NCI-H345 treated with DMSO at 0.1 percent for 48 hours (cell line): ENCODE measurements around the gene P2RY2.

Experiments used
- DNase-seq: peaks from one replicate; lab custom pipeline; 2025; ENCODE audit not compliant: unreplicated experiment; lab: John Stamatoyannopoulos, UW

P2RY2 gene

GRCh38 chr11:73204711-73205121 is 13.4 kb upstream of the P2RY2 start:
- no peak for DNase-seq

GRCh38 chr11:73205661-73206343 is 12.3 kb upstream of the P2RY2 start:
- DNase-seq: no peak

DNA sequence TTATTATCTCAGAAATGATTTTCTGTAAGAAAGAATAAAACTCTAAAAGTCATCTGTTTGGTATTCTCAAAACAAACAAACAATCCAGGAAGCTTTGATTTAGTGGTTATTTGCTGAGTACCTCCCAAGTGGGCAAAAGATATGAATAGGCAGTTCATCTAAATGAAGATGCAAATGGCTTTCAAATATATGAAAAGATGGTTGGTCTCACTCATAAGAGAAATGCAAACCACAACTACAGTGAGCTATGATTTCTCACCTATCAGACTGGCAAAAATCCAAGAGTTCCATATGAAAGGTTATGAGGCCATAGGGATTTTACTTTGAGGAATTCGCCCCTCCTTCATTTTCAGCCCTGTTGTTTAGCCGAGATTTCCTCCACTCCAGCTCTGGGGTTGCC is 11.3 kb upstream of the P2RY2 start:
- DNase-seq: no peak

GRCh38 chr11:73209892-73210291 is 8.2 kb upstream of the P2RY2 start:
- no peak for DNase-seq

- DNase-seq: no peak
Measured at GRCh38 chr11:73210916-73211667, 7.0 kb upstream of the P2RY2 start.

GRCh38 chr11:73213196-73214143 is 4.6 kb upstream of the P2RY2 start:
- no peak for DNase-seq

- DNase-seq: no peak
Measured at GRCh38 chr11:73215191-73216134, 2.6 kb upstream of the P2RY2 start.

GRCh38 chr11:73216465-73216864 is 1.6 kb upstream of the P2RY2 start:
- DNase-seq: no peak

DNA sequence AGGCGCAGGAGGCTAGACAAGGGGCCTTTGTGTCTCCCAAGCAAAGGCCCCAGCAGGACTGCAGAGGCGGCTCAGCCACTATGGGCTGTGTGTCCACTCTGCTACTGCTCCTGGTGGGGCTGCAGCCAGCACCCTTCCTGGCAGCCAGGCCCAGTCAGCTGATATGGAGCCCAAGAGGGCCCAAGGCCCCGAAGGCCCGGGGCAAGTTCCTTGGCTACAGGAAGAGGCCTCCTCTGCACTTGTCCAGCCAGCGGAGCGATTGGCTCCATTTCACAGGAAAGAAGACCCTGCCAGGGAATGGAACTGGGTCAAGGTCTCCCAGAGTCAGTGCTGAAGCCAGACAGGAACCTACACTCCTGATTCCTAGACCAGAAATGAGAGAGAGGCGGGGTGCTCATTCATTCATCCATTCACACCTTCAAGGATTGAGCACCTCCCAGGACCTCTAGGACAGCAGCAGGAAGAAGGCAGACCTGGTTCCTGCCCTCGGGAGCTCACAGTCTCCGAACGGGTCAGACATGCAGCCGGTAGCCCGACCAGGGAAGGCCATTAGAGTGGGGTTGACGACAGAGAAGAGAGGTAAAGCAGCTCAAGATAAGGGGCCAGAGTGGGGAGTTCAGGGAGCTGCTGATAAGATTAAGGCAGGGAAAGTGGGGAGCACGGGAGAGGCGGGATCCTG is 811 bp upstream of the P2RY2 start:
- DNase-seq: no peak

- DNase-seq: no peak
Measured at GRCh38 chr11:73217810-73218105, 323 bp upstream of the P2RY2 start.

DNA sequence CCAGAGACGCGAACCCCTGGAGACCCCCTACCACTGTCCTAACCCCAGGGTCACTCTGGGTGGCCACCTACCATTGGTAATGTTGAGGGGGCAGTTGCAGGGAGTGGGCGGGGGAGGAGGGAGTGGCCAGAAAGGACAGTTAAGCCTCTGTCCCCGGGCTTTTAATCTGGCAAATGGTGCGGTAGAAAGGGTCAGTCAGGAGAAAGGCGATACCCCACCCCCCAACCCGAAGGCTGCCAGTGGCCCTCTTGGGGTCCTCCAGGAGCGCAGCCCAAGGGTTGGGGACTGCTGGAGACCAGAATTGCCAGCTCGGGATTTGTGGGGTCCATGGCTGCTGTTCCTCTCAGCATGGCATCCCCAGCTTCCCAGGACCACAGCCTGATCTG is 742 bp downstream of the P2RY2 start:
- no peak for DNase-seq

- DNase-seq: no peak
Measured at GRCh38 chr11:73219396-73220285, 1.6 kb downstream of the P2RY2 start.

DNA sequence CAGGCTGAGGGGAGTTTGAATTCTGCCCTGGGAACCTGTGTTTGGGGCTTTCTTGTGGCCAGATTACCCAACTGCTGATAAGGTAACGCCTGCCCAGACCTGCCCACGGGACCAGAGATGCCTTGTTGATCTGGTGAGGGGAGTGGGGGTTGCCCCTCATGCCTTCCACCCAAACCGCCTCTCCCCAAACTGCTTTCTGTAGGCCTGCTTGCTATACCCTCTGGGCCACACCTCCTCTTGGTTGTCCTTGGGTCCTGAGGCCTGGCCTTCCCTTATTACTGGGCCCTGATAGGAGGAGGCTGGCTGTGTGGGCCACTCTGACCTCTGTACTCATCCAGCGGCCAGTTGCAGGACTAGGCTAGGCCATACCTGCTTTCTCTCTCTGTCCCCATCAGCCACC is 3.4 kb downstream of the P2RY2 start:
- DNase-seq: no peak

- no peak for DNase-seq
Measured at GRCh38 chr11:73221996-73222395, 3.9 kb downstream of the P2RY2 start.

- no peak for DNase-seq
Measured at GRCh38 chr11:73223998-73224730, 6.1 kb downstream of the P2RY2 start.

DNA sequence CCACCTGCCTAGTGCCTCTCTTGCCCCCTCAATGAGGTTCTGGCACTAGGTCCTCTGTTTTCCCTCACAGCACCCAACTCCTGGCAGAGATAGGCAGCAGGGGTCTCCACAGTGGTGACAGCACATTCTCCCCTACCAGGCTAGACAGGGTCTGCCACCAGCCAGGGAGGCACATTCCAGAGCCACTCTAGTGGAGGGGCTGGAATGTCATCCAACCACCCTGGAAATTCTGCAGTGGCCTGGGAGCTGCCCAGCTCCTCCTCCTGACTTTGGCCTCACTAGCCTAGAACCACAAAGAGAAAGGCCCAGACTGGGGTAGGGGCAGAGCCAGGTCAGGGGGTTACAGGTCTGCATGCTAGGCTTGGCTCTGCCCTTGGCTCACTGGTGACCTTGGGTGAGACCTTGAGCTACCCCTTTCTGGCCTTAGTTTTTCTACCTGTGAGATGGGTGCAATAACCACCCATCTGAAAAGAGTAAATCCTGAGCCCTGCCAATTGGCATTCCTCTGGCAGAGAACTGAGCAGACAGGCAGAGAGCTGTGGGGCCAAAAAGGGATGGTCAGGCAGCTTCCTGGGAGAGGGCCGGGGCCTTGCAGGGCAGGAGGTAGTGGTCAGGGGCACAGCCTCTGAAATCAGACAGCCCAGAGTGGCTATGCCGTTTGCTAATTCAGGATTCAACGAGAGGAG is 7.1 kb downstream of the P2RY2 start:
- no peak for DNase-seq

DNA sequence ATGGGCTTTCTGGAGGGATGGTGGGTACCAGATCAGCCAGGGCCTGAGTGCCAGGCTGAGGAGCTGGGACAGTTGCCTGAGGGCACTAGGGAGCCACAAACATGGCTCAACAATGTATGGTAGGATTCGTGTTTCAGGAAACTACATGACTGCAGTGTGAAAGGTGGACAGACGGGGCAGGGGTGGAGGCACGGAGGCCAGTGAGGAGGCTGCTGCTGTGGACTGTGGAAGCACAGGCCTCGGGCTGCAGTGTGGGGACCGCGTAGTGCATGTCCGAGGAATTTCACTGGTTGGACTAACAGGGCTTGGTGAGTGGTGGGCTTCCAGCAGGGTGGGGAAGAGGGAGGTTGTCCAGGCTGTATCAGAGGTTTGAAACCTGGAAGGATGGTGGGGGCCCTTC is 7.8 kb downstream of the P2RY2 start:
- no peak for DNase-seq
